Esophagus muscularis mucosa (tissue), 4 donors: ENCODE measurements around the gene WNT7A.

ENCODE experiments used
- EP300 ChIP-seq: sonication (generic); formaldehyde crosslinking; IDR thresholded peaks from one replicate; pipeline ENCODE4 v1.6.1; 2017; ENCODE audit warnings: antibody characterized with exemption
- POLR2A ChIP-seq: fragments of 450-650 bp; IDR thresholded peaks from one replicate; pipeline ENCODE4 v1.6.1; 2017; ENCODE audit warnings: antibody characterized with exemption, moderate library complexity, mild to moderate bottlenecking, low read depth
- POLR2AphosphoS5 ChIP-seq, 2 donors: sonication (generic); formaldehyde crosslinking; IDR thresholded peaks; one replicate each; pipeline ENCODE4 v1.6.1; 2017; ENCODE audit warnings: antibody characterized with exemption in 2 of 2
- TF ChIP-seq, protein P1 (sequence below), 3 experiments: fragments of 200-600 bp in 2 of 3; fragments of 450-650 bp in 1 of 3; sonication (generic) in 2 of 3; IDR thresholded peaks; one replicate each; pipeline ENCODE4 v1.5.1; 2017 to 2019; ENCODE audit warnings: antibody characterized with exemption in 3 of 3, mild to moderate bottlenecking in 2 of 3, moderate library complexity in 1 of 3

DNA sequence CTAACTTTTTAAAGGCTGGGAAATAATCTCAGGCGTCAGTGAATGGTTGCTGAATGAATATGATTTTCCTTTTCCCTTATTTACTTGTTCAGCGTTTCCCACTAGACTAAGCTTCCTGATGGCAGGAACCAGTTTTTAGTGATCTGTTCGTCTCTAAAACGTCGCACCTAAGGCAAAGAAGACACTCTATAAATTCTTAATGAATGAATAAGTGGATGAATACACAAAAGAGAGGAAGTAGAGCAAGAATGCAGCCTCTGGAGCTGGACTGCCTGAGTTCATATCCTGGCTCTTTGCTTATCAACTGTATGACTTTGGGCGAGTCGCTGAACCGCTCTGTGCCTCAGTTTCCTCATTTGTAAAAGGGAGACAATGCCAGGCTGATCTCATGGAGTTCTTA is 38.7 kb downstream of the WNT7A start:
- TF ChIP-seq, protein P1, sequence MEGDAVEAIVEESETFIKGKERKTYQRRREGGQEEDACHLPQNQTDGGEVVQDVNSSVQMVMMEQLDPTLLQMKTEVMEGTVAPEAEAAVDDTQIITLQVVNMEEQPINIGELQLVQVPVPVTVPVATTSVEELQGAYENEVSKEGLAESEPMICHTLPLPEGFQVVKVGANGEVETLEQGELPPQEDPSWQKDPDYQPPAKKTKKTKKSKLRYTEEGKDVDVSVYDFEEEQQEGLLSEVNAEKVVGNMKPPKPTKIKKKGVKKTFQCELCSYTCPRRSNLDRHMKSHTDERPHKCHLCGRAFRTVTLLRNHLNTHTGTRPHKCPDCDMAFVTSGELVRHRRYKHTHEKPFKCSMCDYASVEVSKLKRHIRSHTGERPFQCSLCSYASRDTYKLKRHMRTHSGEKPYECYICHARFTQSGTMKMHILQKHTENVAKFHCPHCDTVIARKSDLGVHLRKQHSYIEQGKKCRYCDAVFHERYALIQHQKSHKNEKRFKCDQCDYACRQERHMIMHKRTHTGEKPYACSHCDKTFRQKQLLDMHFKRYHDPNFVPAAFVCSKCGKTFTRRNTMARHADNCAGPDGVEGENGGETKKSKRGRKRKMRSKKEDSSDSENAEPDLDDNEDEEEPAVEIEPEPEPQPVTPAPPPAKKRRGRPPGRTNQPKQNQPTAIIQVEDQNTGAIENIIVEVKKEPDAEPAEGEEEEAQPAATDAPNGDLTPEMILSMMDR (IDR thresholded peaks at IDR 0.05): no peak
- no peak for TF ChIP-seq POLR2AphosphoS5 (IDR thresholded peaks at IDR 0.05)
- no peak for TF ChIP-seq EP300
- no peak for TF ChIP-seq POLR2A
